GM15510 (cell line): ENCODE data around the gene EYS.

Experiments
- POLR2A ChIP-seq: IDR thresholded peaks from 3 replicates; pipeline ENCODE4 v1.6.1; 2011; ENCODE audit warnings: borderline replicate concordance; ENCODE audit not compliant: insufficient read length; ENCODE audit errors: extremely low read depth

EYS gene

DNA sequence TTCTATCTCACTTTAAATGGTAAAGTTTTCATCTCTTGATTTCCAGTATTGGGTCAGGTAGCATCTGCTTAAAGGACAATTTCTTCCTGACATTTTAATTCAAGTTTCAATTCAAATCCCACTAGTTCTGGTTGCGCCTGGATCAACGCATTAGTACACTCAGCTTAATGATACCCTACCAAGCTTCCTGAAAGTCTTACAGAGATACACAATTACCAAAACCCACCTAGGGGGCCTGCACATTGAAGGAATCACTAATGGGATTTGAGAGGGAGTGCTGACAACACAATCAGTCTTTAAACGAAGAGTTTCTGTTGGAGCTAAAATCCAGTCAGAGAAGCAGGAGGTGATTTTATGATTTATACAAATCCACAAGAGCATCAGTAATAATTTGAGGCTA is 1778.4 kb downstream of the EYS start:
- TF ChIP-seq POLR2A = no peak

DNA sequence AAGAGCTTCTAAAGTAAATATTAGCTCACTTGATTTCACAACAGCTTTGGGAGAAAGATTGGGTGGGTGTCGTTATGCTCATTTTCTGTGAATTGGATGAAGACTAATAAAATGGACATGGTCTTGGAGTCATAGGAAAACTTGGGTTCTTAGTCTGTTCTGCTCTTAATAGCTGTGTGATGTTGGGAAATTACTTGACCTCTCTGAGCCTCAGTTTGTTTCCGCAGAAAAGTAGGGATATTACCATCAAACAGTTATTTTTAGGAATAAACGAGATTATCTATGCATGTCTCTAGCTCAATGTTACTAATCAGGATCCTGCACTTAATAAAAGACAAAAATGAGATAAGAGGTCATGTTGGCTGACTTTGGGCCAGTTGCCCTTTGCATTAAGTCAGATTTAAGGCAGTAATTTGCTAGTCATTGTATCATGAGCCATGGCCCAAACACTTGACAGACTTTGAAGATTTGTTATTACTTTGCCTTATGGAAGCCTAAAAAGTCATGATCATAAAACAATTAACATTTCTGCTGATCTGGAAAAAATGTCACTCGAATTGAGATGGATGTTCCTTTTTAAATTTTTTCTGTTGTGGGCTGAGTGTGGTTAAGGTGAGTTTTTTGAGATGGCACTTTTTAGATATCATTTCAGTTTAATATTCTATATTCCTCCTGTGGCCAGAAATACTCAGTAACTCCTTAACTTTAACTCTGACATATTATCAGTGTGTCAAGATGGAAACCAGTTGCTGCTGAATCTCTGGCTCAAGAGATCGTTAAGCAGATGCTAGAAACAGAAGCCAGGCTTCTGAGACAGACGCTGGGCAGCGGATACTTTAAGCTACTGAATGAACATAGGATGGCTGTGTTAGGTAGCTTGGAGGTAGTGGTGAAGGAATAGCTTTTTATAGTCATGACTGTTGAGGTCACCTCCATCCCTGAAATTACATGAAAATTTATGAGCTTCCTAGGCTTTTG is 1779.8 kb downstream of the EYS start:
- TF ChIP-seq POLR2A = no peak

GRCh38 chr6:63926258-63926780 is 1780.7 kb downstream of the EYS start:
- TF ChIP-seq POLR2A = no peak

GRCh38 chr6:63923139-63923739 is 1783.8 kb downstream of the EYS start:
- no peak for TF ChIP-seq POLR2A

GRCh38 chr6:63919556-63920110 is 1787.4 kb downstream of the EYS start:
- TF ChIP-seq POLR2A = no peak

- TF ChIP-seq POLR2A = no peak
Observed at GRCh38 chr6:63912887-63913286, 1794.1 kb downstream of the EYS start.

DNA sequence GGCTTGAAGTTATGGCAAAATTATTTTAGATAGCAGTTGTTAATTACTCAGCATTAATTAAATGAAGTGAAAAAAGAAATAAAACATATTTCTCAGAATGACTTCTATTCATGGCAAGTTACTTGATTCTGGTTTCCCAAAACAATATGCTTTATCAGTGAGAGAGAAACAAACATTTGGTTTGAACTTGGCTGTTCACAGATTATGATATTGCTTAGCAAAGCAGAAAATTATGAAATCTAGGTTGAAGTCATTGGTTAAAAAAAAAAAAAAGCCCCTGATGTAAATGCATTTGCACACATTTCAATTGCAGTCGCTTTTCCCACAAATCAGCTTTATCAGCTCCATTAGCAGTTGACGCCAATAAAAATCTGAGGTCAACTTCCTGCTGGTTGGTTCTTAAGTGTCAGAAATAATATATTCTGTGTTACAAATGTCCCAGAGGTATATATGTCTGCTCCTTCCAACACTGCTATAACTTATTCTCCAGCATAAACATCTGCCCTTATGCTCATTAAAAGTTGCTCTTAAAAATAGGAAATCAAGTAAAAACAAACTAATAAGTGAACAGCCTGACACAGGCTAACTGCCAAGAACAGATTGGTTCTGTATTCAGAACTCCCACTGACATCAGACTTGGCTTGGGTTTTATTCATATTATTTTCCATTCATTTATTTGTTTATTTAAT is 1796.0 kb downstream of the EYS start:
- TF ChIP-seq POLR2A = no peak

DNA sequence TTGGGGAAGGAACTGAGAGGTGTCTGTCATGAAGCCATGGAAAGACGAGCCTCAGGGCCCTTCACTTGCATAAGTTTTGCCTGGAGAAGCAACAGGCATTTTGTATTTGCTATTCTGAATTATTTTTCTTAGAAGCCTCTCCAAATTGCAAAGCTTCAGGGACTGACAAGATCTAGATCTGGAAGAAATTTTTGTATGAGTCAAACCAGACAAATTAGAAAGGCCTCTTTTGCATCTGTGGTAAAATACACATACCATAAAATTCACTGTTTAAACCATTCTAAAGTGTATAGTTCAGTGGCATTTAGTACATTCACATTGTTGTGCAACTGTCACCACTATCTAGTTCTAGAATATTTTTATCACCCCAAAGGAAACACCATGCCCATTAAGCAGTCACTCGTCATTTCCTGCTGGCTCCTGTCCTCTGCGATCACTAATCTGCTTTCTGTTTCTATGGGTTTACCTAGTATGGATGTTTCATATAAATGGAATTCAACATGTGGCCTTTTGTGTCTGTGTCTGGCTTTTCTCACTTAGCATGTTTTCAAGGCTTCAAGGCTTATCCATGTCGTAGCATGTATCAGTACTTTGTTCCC is 1802.3 kb downstream of the EYS start:
- TF ChIP-seq POLR2A = no peak

DNA sequence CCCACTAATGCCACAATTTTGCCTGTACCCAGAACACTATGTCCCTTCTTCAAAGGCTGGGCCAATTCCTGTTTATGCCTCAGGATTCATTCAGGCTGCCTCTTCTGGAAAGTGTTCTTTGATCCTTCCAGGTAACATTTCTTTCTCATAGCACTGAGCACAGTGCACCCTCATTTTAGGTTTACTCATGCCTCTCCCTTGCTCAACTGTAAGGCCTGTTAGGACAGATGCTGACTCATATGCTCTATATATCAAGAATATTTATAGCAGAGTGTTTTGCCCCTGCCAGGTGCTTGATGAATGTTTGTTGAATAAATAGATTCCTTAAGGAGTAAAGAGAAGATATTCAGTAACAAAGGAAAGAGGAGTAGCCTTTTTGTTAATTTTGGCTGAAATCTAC is 1807.5 kb downstream of the EYS start:
- TF ChIP-seq POLR2A = no peak

GRCh38 chr6:63897952-63898351 is 1809.1 kb downstream of the EYS start:
- TF ChIP-seq POLR2A = no peak

DNA sequence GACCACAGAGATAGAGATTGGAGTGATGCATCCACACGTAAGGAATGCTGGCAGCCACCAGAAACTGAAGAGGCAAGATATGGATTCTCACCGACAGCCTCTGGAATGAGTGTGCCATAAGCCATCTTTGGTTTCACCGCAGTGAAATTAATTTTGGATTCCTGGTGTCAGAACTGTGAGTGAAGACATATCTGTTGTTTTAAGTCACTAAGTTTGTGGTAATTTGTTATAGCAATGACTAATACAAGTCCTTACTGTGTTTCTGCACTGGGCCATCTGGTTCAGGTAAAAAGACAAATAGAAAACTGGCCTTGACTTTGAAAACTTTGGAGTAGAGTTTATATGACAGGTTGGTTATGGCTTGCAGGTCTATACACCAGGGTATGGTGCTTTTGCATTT is 1809.6 kb downstream of the EYS start:
- TF ChIP-seq POLR2A = no peak

- no peak for TF ChIP-seq POLR2A
Observed at GRCh38 chr6:63888416-63888815, 1818.6 kb downstream of the EYS start.

DNA sequence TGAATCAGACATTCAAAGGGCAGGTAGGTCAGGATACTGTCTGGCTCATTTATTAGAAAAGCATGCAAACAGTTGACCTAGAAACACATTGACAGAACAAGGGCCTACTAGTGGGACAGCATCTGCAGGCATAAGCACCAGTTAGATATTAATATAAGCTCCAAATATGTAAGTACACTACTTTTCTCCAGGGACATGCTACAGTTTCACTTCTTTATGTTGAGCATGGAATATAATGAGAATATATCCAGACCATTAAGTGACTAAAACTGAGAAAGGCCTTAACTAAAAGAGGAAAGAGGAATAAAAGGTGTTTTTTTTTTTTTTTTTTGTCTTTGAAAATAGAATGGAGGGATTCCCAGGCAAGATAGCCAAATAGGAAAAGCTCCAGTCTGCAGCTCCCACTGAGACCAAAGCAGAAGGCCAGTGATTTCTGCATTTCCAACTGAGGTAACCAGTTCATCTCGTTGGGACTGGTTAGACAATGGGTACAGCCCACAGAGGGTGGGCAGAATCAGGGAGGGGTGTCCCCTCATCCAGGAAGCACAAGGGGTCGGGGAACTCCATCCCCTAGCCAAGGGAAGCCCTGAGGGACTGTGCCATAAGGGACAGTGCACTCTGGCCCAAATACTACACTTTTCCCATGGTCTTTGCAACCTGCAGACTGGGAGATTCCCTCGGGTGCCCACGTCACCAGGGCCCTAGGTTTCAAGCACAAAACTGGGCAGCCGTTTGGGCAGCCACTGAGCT is 1819.8 kb downstream of the EYS start:
- TF ChIP-seq POLR2A = no peak

- no peak for TF ChIP-seq POLR2A
Observed at GRCh38 chr6:63886341-63886740, 1820.7 kb downstream of the EYS start.
